GM21528 (cell line): ENCODE measurements around the gene RPS29.
"Not testable (repeated sequence)": the region's sequence is repeated elsewhere in the genome, so short reads cannot be mapped to it uniquely, and the experiment has no call there.

Experiments used
- ATAC-seq: cut with Tn5 transposase; IDR thresholded peaks from one replicate; pipeline ENCODE4 v1.9.1; 2021; ENCODE audit warnings: mild to moderate bottlenecking, moderate library complexity; ENCODE audit not compliant: unreplicated experiment, low FRiP score

RPS29 gene

GRCh38 chr14:49598485-49599300, 12.5 kb upstream of the RPS29 start, which contains the start of gene LRR1:
Gene LRR1 (plus strand): TSS chr14:49598940. CDS start chr14:49599021, 81 bp downstream.
- ATAC-seq = peak; percentile 50

DNA sequence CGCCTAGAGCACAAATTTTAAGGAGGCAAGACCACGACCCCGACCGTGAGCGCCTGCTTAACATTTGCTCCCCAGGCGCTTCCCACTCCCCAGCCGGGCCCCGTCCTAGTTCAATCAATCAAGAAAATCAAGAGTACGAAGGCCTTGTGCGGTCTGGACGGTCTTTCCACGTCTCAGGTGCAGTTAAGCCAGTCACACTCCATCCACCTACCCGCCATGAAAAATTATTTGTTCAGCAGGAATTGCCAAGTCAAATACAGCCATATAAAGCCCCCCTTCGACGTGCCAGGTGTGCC, 12.0 kb upstream of the RPS29 start:
- no peak for ATAC-seq

DNA sequence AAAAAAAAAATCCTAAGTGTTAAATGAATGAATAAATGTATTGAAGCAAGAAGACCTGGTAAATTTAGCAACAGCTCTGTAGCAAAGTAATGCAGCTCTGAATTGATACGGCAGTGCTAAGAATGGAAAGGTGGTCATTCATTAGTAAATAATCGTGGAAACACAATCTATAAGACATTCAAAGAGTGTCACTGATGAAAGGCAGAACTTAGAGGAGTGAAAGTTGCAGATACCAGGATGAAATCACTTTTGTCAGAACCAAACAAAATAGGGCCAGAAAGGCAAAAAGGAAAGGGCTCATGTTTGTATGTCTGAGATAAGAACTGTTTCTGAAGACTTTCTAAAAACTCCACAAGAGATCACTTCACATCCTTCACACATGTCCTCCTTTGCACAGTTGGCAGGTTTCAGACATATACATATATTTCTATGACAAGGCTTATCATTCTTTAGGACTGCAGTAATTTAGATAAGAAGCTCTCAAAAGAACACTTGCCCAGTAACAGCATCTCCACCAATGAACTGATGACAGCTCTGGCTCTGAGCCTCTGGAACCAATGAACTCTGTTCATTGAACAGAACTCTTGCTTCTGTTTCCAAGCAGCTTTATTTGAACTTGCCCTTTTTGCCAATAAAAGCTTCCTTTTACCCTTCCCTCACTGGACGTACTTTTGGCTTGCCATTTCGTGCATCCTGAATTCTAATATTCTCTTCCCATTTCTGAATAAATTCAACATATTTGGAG, 8.3 kb upstream of the RPS29 start:
- peak; percentile 27 for ATAC-seq

- ATAC-seq = no peak
Measured at GRCh38 chr14:49593016-49593415, 6.8 kb upstream of the RPS29 start.

GRCh38 chr14:49589387-49589786, 3.2 kb upstream of the RPS29 start:
- ATAC-seq = no peak

- peak; percentile 42 for ATAC-seq
Measured at GRCh38 chr14:49586673-49587460, 687 bp upstream of the RPS29 start.

- ATAC-seq = not testable (repeated sequence)
Measured at GRCh38 chr14:49584981-49585640, 1.1 kb downstream of the RPS29 start.

DNA sequence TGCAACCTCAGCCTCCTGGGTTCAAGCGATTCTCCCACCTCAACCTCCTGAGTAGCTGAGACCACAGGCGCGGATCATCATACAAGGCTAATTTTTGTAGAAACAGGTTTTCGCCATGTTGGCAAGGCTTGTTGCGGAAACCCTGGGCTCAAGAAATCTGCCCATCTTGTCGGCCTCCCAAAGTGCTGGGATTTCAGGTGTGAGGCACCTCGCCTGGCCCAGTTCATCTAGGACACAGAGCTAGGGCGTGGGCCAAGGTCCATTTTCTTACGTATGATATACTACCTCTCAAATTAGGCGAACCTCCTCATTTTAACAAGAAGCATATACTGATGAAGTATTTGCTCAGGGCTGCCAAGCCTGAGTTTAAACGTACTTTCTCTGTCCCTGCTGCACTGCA, 2.1 kb downstream of the RPS29 start:
- ATAC-seq = no peak

DNA sequence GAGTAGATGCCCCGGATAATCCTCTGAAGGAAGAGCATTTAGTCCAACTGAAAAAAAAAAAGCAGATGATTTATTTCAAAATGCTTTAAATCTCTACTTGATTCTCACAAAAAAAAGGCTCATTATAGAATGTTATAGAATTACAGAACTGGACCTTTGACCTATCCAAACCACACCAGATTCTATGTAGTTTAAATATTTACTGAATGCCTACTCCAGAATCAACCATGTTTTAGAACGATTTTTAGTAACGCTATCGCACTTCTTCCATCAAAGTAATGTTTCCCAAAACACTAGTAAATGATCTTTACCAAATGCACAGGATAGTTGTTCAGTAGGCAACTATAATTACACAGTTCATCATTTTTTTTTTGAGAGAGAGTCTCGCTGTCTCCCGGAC, 2.6 kb downstream of the RPS29 start:
- no peak for ATAC-seq

DNA sequence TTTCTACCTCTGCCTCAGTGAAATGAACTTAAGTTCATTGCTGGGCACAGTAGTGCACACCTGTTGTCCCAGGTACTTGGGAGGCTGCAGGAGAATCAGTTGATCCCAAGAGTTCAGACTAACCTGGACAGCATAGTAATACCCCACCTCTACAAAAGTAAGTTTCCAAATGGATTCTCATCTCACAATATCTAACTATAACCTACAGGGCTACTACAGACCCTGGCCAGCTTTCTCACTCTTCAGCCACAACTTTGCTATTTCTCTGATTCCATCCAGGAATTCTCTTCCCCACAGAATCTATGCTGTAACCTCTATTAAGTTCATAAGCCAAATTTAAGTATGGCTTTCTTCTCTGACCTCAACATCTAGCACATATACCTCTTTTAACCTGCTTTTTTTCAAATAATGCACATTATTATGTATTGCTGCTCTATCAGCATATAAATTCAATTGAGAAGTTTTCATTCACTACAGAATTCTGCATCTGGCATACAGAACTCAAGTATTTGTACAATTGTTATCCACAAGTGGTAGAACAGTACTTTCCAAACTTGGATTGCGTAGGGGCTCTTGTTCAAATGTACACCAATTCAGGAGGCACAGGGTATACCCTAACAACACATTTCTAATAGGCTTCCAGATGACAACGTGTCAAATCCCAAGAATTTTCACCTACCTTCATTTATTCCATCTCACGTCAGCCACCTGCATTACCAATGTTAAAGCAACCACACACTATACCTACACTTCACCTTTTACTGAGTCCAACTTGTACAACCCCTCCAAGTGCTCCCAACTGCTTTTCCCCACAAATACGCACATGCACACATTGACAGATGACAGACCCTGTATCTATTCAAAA, 3.8 kb downstream of the RPS29 start:
- ATAC-seq = no peak

DNA sequence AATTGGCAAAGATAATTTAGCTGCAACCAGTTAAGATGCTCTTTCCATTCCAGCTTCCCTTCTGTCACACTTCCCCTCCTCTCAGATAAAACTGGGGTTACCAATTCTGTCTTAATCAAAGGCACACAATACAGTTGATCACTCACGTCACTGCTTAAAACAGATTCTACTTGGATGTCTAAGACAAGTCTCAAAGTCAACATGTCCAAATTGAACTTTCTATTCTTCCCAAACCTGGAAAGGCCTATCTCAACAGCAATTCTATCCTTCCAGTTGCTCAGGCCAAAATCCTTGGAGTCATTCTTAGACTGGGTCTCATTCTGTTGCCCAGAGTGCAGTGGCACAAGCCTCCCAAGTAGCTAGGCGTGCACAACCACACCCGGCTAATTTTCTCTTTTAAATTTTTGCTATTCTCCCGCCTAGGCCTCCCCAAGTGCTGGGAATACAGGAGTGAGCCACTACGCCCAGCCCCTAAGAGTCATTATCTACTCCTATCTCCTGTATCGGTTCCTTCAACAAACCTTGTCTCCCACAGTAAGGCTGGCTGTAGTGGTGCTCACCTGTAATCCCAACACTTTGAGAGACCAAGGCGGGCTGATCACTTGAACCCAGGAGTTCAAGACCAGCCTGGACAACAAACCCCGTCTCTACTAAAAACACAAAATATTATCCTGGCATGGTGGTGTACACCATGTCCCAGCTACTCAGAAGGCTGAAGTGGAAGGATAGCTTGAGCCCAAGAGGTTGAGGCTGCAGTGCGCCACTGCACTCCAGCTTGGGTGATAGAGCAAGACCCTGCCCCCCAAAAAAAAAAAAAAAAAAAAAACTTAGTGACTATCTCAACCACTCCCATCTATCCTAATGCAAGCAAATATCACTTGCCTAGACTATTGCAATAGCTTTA, 4.7 kb downstream of the RPS29 start:
- ATAC-seq = no peak

DNA sequence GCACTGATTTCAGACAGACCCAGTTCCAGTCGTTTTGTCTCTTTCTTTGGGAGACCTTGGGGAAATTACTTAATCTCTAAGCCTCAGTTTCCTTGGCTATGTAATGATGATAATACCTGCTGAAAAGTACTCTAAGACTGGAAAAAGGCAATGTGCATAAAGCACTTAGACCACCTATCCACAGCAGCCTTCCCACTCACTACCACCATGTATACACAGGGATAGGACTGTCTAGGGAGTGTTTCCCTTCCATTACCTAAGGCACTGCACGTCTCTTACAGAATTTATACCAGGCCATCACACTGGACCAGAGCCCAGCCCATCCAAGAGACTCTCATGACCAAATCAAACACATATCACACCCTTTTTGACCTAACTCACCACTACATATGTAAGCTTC, 6.3 kb downstream of the RPS29 start:
- ATAC-seq = no peak

GRCh38 chr14:49578141-49578540, 8.0 kb downstream of the RPS29 start:
- no peak for ATAC-seq

DNA sequence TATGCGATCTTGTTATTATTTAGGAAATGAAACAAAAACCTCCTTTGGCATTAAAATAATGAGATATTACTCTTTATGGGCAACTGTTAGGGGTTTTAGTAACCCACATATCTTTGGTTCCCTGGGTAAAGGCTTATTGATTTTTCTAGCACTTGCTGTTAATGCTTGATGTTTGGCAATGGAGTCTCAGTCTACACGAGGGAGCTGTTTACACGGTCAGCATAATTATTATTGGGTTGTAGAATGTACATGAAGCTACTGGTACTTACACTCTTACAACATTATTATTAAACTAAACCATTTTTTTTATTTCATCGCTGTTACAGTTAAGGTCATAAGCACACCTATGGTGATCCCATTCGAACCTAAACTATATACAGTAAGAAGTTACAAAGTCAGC, 12.1 kb downstream of the RPS29 start:
- ATAC-seq = no peak

DNA sequence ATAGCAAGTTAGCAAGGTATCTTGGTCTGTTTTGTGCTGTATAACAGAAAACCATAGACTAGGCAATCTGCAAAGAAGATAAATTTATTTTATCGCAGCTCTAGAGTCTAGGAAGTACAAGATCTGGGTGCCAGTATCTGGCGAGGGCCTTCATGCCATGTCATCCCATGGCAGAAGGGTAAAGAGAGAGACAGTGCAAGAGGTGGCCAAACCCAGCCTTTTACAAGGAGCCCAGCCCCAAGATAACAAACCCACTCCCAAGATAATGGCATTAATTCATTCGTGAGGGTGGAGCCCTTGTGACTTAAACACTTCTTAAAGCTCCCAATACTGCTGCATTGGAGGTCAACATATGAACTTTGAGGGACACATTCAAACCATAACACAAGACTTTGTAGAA, 16.9 kb downstream of the RPS29 start:
- no peak for ATAC-seq

DNA sequence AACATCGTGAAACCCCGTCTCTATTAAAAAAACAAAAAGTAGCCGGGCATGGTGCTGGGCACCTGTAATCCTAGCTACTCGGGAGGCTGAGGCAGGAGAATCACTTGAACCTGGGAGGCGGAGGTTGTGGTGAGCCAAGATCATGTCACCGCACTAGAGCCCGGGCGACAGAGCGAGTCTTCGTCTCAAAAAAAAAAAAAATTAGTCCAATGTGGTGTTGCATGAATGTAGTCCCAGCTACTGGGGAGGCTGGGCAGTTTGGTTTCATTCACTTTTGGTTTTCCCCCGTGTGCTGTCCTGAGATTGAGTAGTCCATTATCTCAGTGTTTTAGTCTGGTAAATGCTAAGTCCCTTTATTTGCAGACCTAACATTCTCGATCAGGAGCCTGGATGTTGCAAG, 19.5 kb downstream of the RPS29 start:
- ATAC-seq = no peak

GRCh38 chr14:49559979-49560768, 26.0 kb downstream of the RPS29 start:
- ATAC-seq = no peak

GRCh38 chr14:49553892-49554291, 32.3 kb downstream of the RPS29 start:
- ATAC-seq = no peak
